ENCODE measurements around the gene LRP6.

DNA sequence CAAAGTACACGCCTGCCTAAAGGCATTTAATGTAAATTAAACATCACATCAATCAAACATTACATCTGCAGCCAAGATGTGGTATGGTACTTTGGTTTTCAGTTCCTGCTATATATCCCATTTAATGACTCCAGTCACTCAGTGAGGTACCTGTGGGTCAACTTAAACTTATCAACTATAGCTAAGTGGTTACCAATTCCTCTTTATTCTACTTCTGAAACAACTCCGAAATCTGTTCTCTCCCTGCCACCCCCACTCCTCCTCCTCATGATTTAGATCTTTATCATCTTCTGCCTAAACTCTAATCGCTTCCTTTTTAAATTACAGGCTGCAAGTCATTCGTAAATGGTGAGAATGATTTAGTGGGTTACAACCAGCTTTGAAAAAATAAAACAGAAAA, 138.2 kb downstream of the LRP6 start:
- TF ChIP-seq, protein P1, sequence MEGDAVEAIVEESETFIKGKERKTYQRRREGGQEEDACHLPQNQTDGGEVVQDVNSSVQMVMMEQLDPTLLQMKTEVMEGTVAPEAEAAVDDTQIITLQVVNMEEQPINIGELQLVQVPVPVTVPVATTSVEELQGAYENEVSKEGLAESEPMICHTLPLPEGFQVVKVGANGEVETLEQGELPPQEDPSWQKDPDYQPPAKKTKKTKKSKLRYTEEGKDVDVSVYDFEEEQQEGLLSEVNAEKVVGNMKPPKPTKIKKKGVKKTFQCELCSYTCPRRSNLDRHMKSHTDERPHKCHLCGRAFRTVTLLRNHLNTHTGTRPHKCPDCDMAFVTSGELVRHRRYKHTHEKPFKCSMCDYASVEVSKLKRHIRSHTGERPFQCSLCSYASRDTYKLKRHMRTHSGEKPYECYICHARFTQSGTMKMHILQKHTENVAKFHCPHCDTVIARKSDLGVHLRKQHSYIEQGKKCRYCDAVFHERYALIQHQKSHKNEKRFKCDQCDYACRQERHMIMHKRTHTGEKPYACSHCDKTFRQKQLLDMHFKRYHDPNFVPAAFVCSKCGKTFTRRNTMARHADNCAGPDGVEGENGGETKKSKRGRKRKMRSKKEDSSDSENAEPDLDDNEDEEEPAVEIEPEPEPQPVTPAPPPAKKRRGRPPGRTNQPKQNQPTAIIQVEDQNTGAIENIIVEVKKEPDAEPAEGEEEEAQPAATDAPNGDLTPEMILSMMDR (conservative IDR thresholded peaks at IDR 0.05; ENCODE audit: low read length), result no peak
- no peak for TF ChIP-seq EZH2phosphoT487 (IDR thresholded peaks at IDR 0.05; ENCODE audit: borderline replicate concordance)

Data from Loucy (cell line).